ENCODE data around the gene PRSS1.
"Not testable (repeated sequence)": the region's sequence is repeated elsewhere in the genome, so short reads cannot be mapped to it uniquely, and the experiment has no call there.

PRSS1 gene

GRCh38 chr7:142774826-142775225 lies 25.6 kb downstream of the PRSS1 start:
- DNase-seq = no peak

DNA sequence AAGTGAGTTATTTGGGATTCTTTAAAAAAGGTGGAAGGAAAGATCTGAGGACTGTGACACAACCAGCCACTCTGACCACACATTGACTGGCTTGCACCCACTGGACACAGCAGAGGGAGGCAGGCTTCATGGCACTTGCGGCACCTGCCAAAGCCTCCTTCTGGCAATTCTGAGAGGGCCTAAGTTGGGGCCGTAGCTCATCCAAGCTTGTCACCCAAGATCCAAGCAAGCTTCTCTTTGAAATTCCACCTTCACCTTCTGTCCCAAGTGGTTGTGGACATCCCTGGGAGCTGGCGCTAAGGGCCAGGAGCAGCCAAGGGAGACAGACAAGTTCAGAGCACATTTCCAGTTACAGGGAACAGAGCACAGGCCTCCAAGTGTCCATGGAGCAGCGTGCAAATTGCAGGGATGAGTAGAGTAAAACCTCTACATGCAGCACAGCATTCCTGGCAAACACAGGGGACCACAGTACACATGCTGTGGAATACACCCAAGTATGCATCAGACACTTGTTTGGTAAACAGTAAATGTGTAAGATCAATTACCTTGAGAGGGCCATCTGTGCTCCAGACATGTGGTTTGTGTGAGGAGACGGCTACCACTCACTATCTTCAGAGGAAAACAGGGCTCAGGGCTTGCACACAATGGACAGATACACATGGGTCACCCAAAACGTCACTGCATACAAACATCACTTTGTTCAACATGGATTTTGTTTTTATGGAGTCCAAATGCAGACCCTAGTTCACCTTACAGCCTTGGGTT lies 26.3 kb downstream of the PRSS1 start:
- not testable (repeated sequence) for DNase-seq

DNA sequence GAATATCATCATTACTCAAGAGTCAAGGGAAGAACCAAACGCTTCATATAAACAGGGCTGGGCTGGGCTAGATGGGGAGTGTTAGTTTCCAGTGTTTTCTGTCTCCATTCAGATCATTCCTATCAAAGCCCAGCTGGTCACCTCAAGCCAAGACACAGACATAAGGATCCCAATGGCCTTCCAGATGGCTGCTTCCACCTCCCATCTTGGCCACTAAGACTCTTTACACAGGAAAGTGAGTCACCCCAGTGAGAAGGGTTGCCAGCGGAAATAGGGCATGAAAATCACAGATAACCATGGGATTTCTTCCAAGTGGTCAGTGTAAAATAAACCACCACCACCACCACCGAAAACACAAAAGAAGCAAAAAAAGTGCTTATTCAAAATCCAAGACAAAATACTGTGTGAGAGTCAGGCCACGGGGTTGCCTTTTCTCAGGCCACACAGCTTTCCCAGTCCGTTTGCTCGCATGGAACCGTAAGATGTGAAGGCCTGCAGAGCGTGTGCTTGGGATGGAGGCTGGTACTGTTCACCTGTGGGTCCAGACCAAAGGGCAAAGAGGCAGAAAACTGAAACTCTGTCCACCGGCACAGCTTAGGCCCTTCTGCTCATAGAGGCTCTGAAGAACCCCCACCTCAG lies 27.1 kb downstream of the PRSS1 start:
- no peak for DNase-seq

GRCh38 chr7:142776845-142777225 lies 27.6 kb downstream of the PRSS1 start:
- not testable (repeated sequence) for DNase-seq

- no peak for DNase-seq
Observed at GRCh38 chr7:142777318-142777717, 28.0 kb downstream of the PRSS1 start.

GRCh38 chr7:142782922-142783900 lies 33.9 kb downstream of the PRSS1 start:
- peak; percentile 66 for DNase-seq

GRCh38 chr7:142784096-142784495 lies 34.8 kb downstream of the PRSS1 start:
- DNase-seq = no peak

GRCh38 chr7:142784716-142785115 lies 35.4 kb downstream of the PRSS1 start:
- no peak for DNase-seq

DNA sequence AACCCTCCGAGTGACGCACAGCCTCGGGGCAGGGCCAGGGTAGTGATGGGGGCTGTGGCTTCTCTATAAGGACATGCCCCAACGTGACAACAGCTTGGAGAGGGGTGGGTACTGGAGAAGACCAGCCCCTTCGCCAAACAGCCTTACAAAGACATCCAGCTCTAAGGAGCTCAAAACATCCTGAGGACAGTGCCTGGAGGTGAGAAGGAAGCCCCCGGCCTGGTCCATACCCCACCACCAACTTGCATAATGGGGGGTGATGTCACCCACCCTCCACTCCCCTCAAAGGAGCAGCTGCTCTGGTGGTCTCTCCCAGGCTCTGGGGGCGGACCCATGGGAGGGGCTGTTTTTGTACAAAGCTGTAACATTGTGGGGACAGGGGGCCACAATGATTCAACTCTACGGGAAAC lies 36.6 kb downstream of the PRSS1 start:
- peak; percentile 73 for DNase-seq

DNA sequence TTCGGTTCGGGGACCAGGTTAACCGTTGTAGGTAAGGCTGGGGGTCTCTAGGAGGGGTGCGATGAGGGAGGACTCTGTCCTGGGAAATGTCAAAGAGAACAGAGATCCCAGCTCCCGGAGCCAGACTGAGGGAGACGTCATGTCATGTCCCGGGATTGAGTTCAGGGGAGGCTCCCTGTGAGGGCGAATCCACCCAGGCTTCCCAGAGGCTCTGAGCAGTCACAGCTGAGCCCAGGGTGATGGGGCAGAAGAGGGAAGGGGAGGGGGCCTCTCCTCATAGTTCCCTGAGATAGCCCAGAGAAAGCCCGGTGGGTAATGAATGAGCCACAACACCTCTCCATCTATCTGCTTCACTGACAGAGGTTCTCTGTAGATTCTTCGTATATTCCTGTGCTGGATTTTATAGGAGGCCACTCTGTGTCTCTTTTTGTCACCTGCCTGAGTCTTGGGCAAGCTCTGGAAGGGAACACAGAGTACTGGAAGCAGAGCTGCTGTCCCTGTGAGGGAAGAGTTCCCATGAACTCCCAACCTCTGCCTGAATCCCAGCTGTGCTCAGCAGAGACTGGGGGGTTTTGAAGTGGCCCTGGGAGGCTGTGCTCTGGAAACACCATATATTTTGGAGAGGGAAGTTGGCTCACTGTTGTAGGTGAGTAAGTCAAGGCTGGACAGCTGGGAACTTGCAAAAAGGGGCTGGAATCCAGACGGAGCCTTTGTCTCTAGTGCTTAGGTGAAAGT lies 37.9 kb downstream of the PRSS1 start:
- no peak for DNase-seq

GRCh38 chr7:142787783-142788182 lies 38.5 kb downstream of the PRSS1 start:
- DNase-seq = no peak

- no peak for DNase-seq
Observed at GRCh38 chr7:142788303-142789289, 39.3 kb downstream of the PRSS1 start.

- no peak for DNase-seq
Observed at GRCh38 chr7:142789441-142789840, 40.2 kb downstream of the PRSS1 start.

- no peak for DNase-seq
Observed at GRCh38 chr7:142790056-142790455, 40.8 kb downstream of the PRSS1 start.

- DNase-seq = no peak
Observed at GRCh38 chr7:142790555-142790954, 41.3 kb downstream of the PRSS1 start.

GRCh38 chr7:142791502-142791901 lies 42.2 kb downstream of the PRSS1 start:
- no peak for DNase-seq

- DNase-seq = no peak
Observed at GRCh38 chr7:142792129-142792528, 42.9 kb downstream of the PRSS1 start.

DNA sequence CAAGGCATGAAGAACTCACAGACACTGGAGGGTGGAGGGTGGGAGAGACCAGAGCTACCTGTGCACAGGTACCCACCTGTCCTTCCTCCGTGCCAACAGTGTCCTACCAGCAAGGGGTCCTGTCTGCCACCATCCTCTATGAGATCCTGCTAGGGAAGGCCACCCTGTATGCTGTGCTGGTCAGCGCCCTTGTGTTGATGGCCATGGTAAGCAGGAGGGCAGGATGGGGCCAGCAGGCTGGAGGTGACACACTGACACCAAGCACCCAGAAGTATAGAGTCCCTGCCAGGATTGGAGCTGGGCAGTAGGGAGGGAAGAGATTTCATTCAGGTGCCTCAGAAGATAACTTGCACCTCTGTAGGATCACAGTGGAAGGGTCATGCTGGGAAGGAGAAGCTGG lies 43.3 kb downstream of the PRSS1 start:
- no peak for DNase-seq

GRCh38 chr7:142793156-142793555 lies 43.9 kb downstream of the PRSS1 start:
- DNase-seq = no peak

DNA sequence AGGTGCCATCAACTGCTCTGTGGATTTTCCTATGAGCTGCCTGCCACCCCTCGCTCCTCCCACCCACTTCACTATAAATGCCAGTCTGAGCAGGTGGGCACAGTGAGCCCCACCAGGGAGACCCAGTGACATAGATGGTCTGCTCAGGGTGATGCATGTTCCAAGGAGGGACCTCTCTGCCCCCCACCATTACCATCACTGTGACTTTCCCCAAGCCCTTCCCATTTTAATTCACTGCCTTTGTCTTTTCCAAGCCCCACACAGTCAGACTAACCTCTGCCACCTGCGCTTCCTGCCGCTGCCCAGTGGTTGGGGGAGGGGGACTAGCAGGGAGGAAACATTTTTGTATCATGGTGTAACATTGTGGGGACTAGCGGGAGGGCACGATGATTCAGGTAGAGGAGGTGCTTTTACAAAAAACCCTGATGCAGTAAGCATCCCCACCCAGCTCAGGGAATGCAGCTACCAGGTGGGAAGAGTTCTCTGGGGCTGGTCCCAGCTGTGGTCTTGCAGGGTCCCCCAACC lies 46.1 kb downstream of the PRSS1 start:
- peak; percentile 57 for DNase-seq

- no peak for DNase-seq
Observed at GRCh38 chr7:142796001-142796500, 46.8 kb downstream of the PRSS1 start.
